Renal cortex interstitium (tissue), 15 donors: ENCODE results near the gene RCVRN. TPM values are rescaled to one million over a fixed set of nuclear protein-coding genes. Genes with fewer than 3 reads are reported as not detected.

Experiments used
- DNase-seq, 11 donors: peaks; one replicate each; pipeline ENCODE4 v3.0.0-alpha.2; 2013; ENCODE audit warnings: low read depth in 9 of 11, low spot score in 4 of 11; ENCODE audit errors: extremely low read depth in 1 of 11
- long read RNA-seq, 16 experiments: transcript quantifications; one replicate each; lab custom pipeline, GENCODE V29; 2026
- polyA plus RNA-seq, 3 donors: library from polyadenylated mRNA; unstranded; fragments of 120-200 nt; gene quantifications; one replicate each; pipeline ENCODE4 v1.2.1, GENCODE V29; 2013; ENCODE audit not compliant: insufficient read length in 3 of 3

RCVRN gene
- under 1 TPM; 0.08 to 0.13 (median 0.09) TPM for polyA plus RNA-seq
- long read RNA-seq, donor 1: 0 reads
- long read RNA-seq, donor 2: 0 reads
- long read RNA-seq, donor 3: 0 reads
- long read RNA-seq, donor 4: 0 reads
- long read RNA-seq, donor 5: 0 reads
- long read RNA-seq, donor 6: 0 reads
- long read RNA-seq, donor 7: 0 reads
- long read RNA-seq, donor 8: 0 reads
- long read RNA-seq, donor 9: 0 reads
- long read RNA-seq, donor 10: 0 reads
- long read RNA-seq, donor 11: 0 reads
- long read RNA-seq, donor 12: 0 reads
- long read RNA-seq, donor 13: 0 reads
- long read RNA-seq, donor 14: 0 reads
- long read RNA-seq, donor 15: 0 reads
- long read RNA-seq, donor 16: 0 reads

- DNase-seq: no peak
Observed at GRCh38 chr17:9905078-9905415, at the start of gene RCVRN. Gene RCVRN (minus strand): TSS chr17:9905271. CDS start chr17:9905180, 91 bp downstream.

- no peak for DNase-seq
Observed at GRCh38 chr17:9953492-9953891, 48.4 kb upstream of the RCVRN start.

GRCh38 chr17:9951803-9952202 lies 46.7 kb upstream of the RCVRN start:
- DNase-seq: no peak

GRCh38 chr17:9948928-9949327 lies 43.9 kb upstream of the RCVRN start:
- no peak for DNase-seq

- no peak for DNase-seq
Observed at GRCh38 chr17:9944704-9945103, 39.6 kb upstream of the RCVRN start.

GRCh38 chr17:9943343-9943742 lies 38.3 kb upstream of the RCVRN start:
- no peak for DNase-seq

- DNase-seq: no peak
Observed at GRCh38 chr17:9942885-9943284, 37.8 kb upstream of the RCVRN start.

- no peak for DNase-seq
Observed at GRCh38 chr17:9941305-9941704, 36.2 kb upstream of the RCVRN start.

- no peak for DNase-seq
Observed at GRCh38 chr17:9940841-9941240, 35.8 kb upstream of the RCVRN start.

- no peak for DNase-seq
Observed at GRCh38 chr17:9938764-9939163, 33.7 kb upstream of the RCVRN start.

GRCh38 chr17:9937901-9938300 lies 32.8 kb upstream of the RCVRN start:
- no peak for DNase-seq

- no peak for DNase-seq
Observed at GRCh38 chr17:9937241-9937761, 32.2 kb upstream of the RCVRN start.

GRCh38 chr17:9936095-9936494 lies 31.0 kb upstream of the RCVRN start:
- DNase-seq: no peak

GRCh38 chr17:9935408-9935807 lies 30.3 kb upstream of the RCVRN start:
- DNase-seq: no peak

- DNase-seq: no peak
Observed at GRCh38 chr17:9934331-9934730, 29.3 kb upstream of the RCVRN start.

GRCh38 chr17:9932491-9932890 lies 27.4 kb upstream of the RCVRN start:
- DNase-seq: no peak

- DNase-seq: no peak
Observed at GRCh38 chr17:9931144-9931741, 26.2 kb upstream of the RCVRN start.

- DNase-seq: no peak
Observed at GRCh38 chr17:9929871-9930270, 24.8 kb upstream of the RCVRN start.

GRCh38 chr17:9928601-9929333 lies 23.7 kb upstream of the RCVRN start:
- DNase-seq: peak; percentile 47 to 75 (median 60)

- DNase-seq: no peak
Observed at GRCh38 chr17:9926150-9926804, 21.2 kb upstream of the RCVRN start.
